WI38 (cell line): Measurements from ENCODE around the gene USP11.
A peak's percentile ranks its signal among the peaks of the same experiment; 100 is the strongest.

Experiments used
- H3K4me3 ChIP-seq: 2 replicates; pipeline ENCODE4 v1.5.1; 2011; ENCODE audit warnings: low read depth, mild to moderate bottlenecking, control low read depth, low read length
- CTCF ChIP-seq: IDR thresholded peaks from 2 replicates; pipeline ENCODE4 v1.5.1; 2012; ENCODE audit warnings: low read depth, mild to moderate bottlenecking, control low read depth, low read length

The USP11 gene

GRCh38 chrX:47232197-47232802 lies 509 bp upstream of the USP11 start:
- peak overlapping the region; percentile 70 for H3K4me3 ChIP-seq
- TF ChIP-seq CTCF: no peak

DNA sequence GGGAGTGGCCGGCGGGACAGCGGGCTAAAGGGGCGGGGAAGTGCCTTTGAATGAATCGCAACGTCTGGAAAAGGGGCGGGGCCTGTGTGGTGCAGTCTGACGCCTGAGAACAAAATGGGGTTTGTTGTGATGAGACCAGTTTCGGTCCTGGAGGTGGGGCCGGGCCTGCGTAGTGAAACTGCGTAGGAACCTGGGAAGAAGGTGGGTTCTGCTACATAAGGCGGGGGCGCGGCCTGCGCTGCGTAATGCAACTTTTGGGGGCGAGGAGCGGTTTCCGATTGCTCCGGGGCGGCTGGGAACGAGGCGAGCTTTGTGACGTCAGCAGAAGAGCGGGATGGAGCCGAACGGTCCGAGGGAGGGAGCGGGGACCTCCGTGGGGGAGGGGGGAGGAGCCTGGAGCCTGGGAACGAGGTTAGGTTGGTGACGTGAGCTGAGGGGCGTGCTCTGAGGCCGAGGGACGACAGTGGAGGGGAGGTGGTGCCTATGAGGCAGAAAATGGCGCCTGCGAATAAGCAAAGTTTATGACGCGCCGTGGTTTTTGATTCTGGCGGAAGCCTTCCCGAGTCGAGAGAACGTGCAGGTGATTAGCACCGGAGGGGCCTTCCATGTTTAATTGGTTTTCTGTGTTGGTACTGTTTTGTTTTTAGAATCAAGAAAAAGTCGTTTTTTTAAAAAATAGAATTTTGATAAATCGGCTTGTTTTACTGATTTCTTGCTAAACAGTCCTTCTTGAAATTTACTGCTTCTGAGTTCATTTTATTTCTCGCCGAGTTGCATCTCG lies 714 bp downstream of the USP11 start:
- TF ChIP-seq CTCF: no peak
- H3K4me3 ChIP-seq: peak overlapping the region; percentile 70

- no peak for TF ChIP-seq CTCF
- H3K4me3 ChIP-seq: peak overlapping the region; percentile 70
These were observed 1.8 kb downstream of the USP11 start for GRCh38 chrX:47234583-47234982.

DNA sequence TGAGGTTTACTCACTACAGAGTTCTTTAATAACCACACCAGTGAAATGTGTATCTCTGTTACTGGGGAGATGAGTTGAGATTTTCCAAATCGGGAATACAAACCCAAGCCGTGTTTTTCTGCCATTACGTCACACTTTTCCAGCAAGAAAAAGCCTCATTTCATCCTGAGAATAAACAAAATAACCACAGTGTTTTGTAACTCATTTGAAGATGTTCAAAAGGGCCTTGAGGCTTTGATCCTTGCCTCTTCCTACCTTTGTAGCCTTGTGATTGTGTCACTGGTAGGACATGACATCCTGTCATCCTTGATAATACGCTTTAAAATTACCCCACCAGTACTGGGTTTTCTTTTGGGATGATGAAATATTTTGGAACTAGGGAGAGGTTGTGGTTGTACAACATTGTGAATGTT lies 2.9 kb downstream of the USP11 start:
- H3K4me3 ChIP-seq: no peak overlapping the region
- TF ChIP-seq CTCF: no peak

DNA sequence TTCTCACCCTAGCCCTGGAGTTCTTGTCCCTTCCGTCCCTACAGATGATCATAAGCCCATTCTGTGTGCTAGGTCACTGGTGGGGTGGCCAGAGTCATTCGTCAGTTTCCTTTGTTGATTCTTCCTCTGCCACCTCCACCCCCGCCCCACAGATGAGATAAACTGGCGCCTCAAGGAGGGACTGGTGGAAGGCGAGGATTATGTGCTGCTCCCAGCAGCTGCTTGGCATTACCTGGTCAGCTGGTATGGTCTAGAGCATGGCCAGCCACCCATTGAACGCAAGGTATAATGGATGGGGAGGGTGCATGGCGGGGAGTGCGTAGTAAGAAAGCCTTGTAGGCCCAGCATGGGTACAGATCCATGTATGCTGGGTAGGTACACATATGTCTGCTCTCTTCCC lies 6.4 kb downstream of the USP11 start:
- no peak for TF ChIP-seq CTCF
- H3K4me3 ChIP-seq: no peak overlapping the region

DNA sequence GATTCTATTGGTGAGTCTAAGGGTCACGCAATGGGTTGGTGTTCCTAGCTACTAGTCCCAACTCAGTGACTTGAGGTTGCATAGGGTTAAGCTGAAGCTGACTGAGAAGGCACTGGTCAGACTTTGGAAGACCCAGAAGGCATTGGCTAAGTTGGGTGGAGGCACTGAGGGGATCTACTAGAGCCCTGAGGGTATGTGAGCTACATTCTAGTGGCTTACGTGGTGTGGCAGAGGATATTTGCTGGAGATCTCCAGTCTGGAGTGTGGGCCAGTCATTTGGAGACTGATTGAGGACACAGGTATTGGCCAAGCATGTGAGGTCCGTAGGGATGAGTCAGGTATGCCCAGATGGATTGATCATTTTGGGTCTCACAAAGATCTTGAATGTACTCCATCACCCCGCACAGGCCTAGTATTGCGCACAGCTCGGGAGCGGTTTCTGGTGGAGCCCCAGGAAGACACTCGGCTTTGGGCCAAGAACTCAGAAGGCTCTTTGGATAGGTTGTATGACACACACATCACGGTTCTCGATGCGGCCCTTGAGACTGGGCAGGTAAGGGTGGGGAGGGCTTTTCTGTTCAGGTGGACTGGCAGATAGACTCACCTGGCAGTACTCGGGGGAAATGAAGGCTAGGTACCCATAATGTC lies 7.2 kb downstream of the USP11 start:
- TF ChIP-seq CTCF: no peak
- no peak overlapping the region for H3K4me3 ChIP-seq

DNA sequence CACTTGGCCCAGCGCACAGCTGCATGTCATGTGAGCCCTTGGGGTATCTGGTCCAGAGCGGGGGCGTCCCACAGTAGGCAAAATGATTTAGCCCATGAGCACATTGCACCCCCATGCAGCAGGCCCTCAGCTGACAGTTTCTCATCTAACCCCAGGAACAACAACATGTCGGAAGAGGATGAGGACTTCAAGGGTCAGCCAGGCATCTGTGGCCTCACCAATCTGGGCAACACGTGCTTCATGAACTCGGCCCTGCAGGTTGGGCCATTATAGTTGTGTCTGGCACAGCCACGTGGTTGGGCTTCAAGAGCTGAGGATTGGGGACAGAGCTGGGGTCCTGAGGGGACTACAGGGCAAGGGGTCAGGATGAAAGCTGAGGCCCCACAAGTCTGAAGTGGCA lies 7.8 kb downstream of the USP11 start:
- no peak for TF ChIP-seq CTCF
- no peak overlapping the region for H3K4me3 ChIP-seq
